Superior temporal gyrus (tissue), 1 donor: ENCODE measurements around the gene DPYSL4.

Experiments
- DNase-seq: peaks from one replicate; pipeline ENCODE4 v3.0.0-alpha.2; 2016; ENCODE audit errors: extremely low spot score

DPYSL4 gene

DNA sequence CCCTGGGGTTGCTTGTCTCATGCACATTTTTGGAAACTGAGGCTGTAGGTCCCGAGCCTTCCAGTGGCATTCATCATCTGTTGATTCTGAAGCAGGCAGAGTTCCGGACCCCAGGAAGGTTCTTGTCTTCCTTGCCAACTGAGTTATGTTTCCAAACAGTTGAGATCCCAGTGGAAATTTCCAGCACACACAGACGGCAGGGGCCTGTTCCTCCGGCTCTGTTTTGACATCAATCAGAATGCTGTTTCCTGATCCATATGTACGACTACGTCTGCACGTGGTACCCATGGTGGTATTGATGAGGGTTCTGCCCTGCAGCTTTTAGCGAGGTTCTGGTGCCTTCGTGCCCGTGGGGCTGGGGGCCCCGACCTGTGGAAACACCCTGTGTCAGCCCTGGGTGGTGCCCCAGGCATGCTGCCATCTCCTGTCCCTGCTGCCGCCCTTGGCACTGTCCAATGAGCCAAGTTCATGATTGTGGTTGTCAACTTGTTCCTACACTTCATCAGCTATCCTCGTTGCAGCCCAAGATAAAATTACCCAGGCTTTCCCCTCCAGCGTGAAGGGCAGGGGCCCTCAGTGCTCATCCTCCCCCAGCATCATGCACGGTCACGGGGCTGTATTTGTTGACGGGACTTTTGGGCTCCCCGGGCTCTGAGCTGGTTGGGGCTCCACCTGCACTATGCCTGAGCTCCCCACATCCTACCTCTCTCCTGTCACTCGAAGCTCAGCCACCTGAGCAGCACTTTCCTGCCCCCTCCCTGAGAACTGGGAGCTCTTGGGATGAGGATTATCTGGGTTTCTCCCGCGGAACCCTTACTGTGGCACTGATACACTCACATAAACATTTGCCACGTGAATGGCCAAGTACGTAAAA is 7.8 kb upstream of the DPYSL4 start:
- no peak for DNase-seq

GRCh38 chr10:132179551-132180392 is 7.0 kb upstream of the DPYSL4 start:
- DNase-seq: no peak

DNA sequence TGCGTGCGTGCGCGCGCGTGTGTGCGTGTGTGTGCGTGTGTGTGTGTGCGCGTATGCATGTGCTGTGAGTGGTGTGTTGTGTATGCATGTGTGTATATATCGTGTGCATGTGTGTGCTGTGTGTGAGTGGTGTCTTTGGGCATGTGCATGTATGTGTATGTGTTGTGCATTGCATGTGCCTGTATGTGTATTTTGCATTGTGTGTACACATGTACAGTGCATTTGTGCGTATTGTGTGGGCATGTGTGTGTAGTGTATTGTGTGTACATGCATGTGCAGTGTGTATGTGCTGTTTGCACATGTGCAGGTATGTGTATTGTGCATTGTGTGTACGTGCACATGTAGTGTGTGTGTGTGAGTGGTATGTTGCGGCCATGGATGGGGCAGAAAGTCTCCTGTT is 6.0 kb upstream of the DPYSL4 start:
- no peak for DNase-seq

GRCh38 chr10:132181691-132182425 is 4.9 kb upstream of the DPYSL4 start:
- DNase-seq: no peak

GRCh38 chr10:132182591-132182990 is 4.2 kb upstream of the DPYSL4 start:
- DNase-seq: no peak

DNA sequence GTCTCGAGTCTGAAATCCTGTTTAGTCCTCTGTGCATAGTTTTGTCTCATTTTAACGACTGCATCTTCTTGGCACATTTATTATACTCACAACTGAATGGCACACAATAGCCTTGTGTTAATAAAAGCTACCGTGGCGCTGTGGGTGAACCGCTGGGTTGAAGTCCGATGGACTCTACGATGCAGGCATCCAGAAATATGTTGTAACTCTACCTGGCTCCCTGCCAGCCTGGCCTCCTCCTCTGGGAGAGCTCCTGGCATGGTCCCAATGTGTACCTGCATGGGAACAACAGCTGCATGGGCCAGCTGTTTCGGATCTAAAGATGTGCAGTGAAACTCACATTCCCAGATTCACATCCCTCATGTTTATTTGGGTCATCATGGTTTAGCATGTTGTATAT is 3.7 kb upstream of the DPYSL4 start:
- DNase-seq: peak; percentile 41

DNA sequence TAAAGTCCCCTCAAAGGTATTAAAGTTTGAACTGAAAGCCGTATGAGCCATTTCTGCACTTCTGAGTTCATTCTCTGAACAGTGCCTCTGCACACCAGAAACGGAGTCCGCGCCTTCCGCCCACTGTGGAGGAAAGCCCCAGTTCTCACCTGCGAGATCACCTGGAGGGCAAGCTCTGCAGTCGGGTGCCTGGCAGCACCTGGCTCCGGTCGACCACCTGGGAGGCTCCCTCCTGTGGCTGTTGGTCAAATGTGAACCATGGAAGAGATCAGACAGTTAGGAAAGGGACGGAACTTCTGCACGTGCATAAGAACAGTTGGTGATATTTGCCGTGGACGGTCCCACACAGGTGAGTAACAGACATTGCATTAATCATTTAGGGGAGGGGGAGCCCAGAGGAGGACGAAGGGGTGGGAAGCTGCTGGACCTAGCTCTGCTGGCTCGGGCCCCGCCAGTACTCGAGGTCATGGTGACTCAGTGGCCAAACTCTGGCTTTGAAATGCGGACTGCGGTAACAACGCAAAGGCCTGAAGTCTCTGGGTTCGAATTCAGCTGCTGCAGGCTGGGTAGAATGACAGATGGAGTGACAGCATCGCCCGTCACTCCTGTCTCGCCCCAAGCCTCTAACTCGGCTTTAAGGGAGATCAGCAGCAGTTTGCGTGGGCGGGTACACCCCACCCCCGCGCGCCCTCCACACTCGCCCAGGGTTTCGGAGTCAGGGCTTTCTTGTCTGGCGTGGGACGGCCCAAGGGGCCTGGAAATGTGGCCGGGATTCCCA is 1.7 kb upstream of the DPYSL4 start:
- no peak for DNase-seq

GRCh38 chr10:132185601-132186487 is 904 bp upstream of the DPYSL4 start:
- DNase-seq: no peak

GRCh38 chr10:132187430-132188138 is 836 bp downstream of the DPYSL4 start:
- DNase-seq: no peak

DNA sequence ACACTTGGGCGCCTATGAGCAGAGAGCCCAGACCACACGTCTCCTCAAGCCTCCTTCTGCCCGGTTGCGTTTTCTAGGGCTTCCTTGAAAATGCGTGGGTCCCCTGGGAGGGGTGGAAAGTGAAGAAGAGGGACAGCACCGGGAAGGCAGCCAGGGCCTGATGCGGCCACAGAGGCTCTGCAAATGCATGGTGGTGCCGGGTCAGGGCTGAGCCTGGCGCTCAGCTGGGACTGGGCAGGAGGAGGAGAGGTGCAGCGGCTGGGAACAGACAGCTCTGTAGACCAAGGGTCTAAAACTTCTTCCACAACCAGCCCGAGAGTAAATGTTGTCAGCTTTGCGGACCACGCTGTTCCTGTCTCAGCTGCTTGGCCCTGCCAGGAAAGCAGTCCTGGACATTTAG is 1.6 kb downstream of the DPYSL4 start:
- no peak for DNase-seq

GRCh38 chr10:132189016-132189415 is 2.3 kb downstream of the DPYSL4 start:
- no peak for DNase-seq

GRCh38 chr10:132189810-132190422 is 3.2 kb downstream of the DPYSL4 start:
- no peak for DNase-seq

- DNase-seq: no peak
Observed at GRCh38 chr10:132192076-132192975, 5.6 kb downstream of the DPYSL4 start.

DNA sequence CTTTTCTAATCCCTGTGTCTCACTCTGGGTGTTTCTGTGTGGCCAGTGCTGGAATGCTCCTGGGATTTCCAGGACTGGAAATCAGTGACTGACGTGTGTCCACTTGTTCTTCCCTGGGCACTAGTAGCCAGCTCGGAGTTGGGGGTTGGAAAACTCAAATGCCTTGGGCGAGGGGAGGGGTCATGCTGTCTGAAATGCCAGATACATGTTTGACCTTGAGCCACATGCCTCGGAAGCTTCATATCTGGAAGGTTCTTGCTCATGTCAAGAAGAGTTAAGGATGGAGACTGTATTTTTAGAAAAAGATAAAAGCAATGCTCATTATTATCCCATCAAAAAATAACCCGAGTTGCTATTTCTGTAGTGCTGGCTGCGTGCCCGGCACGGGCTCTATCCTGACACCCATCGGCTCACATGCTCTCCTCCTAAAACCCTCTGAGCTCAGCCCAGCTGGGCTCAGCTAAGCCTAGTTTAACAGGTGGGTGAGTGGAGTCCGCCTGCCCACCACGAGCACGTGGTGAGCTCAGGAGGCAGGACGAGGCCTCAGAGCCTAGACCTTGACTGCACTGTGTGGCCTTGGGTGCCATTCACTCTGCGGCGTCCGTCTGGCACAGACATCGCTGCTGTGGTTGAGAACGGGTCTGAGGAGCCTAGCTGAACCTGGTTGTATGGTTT is 6.4 kb downstream of the DPYSL4 start:
- DNase-seq: no peak

DNA sequence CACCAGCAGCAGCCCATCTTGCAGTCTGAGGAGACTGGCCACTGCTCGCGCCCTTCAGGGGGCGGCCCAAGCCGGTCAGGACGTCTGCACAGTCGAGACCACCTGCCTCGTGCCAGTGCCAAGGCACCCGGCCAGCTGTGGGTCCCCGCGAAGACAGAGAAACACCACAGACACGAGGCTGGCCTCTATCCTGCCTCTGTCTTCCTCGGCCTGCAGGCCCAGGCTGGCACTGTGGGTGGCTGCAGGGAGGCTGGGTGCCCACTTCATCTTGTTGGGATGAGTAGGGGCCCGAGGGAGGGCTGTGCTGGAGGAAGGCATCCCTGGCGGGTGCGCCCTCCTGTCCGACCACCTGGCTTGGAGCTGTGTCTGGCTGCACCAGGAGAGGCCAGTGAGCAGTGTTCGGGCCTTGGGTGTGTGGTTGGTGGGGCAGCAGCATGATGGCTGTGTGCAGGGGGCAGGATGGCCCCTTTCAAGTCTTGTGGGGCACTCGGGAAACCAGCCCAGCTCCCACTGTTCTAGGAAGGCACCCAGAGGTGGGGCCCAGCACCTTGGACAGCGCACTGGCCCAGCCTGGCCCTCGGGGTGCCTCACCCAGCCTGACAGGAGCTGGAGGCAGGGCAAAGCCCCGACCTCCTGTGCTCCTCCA is 7.3 kb downstream of the DPYSL4 start:
- no peak for DNase-seq

GRCh38 chr10:132194726-132195125 is 8.0 kb downstream of the DPYSL4 start:
- DNase-seq: no peak
